Osteoblast (primary cell): ENCODE data around the gene ARID4B. TPM values are rescaled to one million over a fixed set of nuclear protein-coding genes. Genes with fewer than 3 reads are reported as not detected.

Experiments
- DNase-seq: peaks from one replicate; pipeline ENCODE4 v3.0.0; 2011; ENCODE audit warnings: low spot score, mixed read lengths; ENCODE audit not compliant: insufficient read length; ENCODE audit errors: missing footprints
- H2AFZ ChIP-seq: 2 replicates; pipeline ENCODE4 v1.6.0; 2011; ENCODE audit warnings: mild to moderate bottlenecking, low read length
- H3K27ac ChIP-seq: 2 replicates; pipeline ENCODE4 v1.5.1; 2011; ENCODE audit warnings: mild to moderate bottlenecking, low read depth, low read length, moderate library complexity
- H3K27me3 ChIP-seq: 2 replicates; pipeline ENCODE4 v1.6.0; 2012; ENCODE audit warnings: mild to moderate bottlenecking, control low read depth, inconsistent platforms, low read length, moderate library complexity; ENCODE audit not compliant: insufficient read depth
- H3K36me3 ChIP-seq: 2 replicates; pipeline ENCODE4 v1.5.1; 2011; ENCODE audit warnings: mild to moderate bottlenecking, low read length, control low read depth, moderate library complexity; ENCODE audit not compliant: insufficient read depth
- H3K4me1 ChIP-seq: 2 replicates; pipeline ENCODE4 v1.5.1; 2011; ENCODE audit warnings: mild to moderate bottlenecking, low read length, control low read depth, moderate library complexity; ENCODE audit not compliant: insufficient read depth
- H3K4me2 ChIP-seq: 2 replicates; pipeline ENCODE4 v1.6.0; 2011; ENCODE audit warnings: mild to moderate bottlenecking, low read length; ENCODE audit not compliant: insufficient read depth
- H3K4me3 ChIP-seq: fragments of 200-600 bp; sonication (generic); 3 replicates; pipeline ENCODE4 v1.5.1; 2012; ENCODE audit warnings: mild to moderate bottlenecking, low read length, inconsistent platforms; ENCODE audit not compliant: insufficient read depth
- H3K79me2 ChIP-seq: 2 replicates; pipeline ENCODE4 v1.6.0; 2012; ENCODE audit warnings: mild to moderate bottlenecking, low read length, control low read depth, inconsistent platforms; ENCODE audit not compliant: insufficient read depth
- H3K9me3 ChIP-seq: 2 replicates; pipeline ENCODE4 v1.5.1; 2011; ENCODE audit warnings: low read depth, low read length, control low read depth
- H4K20me1 ChIP-seq: 2 replicates; pipeline ENCODE4 v1.6.0; 2012; ENCODE audit warnings: mild to moderate bottlenecking, low read length, control low read depth; ENCODE audit not compliant: insufficient read depth
- total RNA-seq: library from RNA; depleted of rRNA; stranded (reverse); fragments of >200 nt; gene quantifications from 2 replicates; pipeline ENCODE4 v1.2.3, GENCODE V29; 2012
- TF ChIP-seq, protein P1 (sequence below): IDR thresholded peaks from 2 replicates; pipeline ENCODE4 v1.5.1; 2011; ENCODE audit warnings: mild to moderate bottlenecking, low read depth, low read length, moderate library complexity; ENCODE audit errors: extremely low read depth

The ARID4B gene
- total RNA-seq, 1 donor, result 33.7 TPM

DNA sequence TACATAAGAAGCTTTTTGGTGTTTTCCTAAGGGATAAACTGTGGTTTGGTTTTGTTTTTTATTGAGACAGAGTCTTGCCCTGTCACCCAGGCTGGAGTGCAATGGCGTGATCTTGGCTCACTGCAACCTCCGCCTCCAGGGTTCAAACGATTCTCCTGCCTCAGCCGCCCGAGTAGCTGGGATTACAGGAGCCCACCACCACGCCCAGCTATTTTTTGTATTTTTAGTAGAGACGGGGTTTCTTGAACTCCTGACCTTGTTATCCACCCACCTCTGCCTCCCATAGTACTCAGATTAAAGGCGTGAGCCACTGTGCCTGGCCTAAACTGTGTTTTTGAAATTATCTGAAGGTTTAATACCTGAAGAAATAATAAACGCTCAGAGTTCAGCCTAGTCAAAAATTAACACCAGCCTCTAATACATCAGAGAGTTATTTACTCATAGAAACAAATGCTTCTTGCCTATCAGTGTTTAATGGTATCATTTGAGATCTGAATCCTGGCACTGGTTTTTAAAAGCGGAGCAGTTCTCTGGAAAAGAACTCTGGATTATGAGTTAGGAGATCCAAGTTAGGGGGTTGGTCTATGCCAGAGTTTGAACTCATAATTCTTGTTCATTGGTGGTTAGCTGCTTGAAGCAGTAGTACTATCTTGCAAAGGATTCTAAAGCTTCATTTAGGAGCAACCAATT lies 28.7 kb downstream of the ARID4B start:
- H3K4me2 ChIP-seq, result no peak overlapping the region
- TF ChIP-seq, protein P1, sequence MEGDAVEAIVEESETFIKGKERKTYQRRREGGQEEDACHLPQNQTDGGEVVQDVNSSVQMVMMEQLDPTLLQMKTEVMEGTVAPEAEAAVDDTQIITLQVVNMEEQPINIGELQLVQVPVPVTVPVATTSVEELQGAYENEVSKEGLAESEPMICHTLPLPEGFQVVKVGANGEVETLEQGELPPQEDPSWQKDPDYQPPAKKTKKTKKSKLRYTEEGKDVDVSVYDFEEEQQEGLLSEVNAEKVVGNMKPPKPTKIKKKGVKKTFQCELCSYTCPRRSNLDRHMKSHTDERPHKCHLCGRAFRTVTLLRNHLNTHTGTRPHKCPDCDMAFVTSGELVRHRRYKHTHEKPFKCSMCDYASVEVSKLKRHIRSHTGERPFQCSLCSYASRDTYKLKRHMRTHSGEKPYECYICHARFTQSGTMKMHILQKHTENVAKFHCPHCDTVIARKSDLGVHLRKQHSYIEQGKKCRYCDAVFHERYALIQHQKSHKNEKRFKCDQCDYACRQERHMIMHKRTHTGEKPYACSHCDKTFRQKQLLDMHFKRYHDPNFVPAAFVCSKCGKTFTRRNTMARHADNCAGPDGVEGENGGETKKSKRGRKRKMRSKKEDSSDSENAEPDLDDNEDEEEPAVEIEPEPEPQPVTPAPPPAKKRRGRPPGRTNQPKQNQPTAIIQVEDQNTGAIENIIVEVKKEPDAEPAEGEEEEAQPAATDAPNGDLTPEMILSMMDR, result no peak
- DNase-seq, result no peak
- H3K9me3 ChIP-seq, result no peaks in the 10 kb centered on the region
- no peaks in the 10 kb centered on the region for H3K27me3 ChIP-seq
- peaks cover 51% of the 10 kb centered on the region for H4K20me1 ChIP-seq
- no peak overlapping the region for H2AFZ ChIP-seq
- H3K36me3 ChIP-seq, result no peaks in the 10 kb centered on the region
- H3K4me3 ChIP-seq, result no peak overlapping the region
- peaks cover 90% of the 10 kb centered on the region for H3K79me2 ChIP-seq
- no peak overlapping the region for H3K27ac ChIP-seq
- peaks cover 14% of the 10 kb centered on the region for H3K4me1 ChIP-seq

DNA sequence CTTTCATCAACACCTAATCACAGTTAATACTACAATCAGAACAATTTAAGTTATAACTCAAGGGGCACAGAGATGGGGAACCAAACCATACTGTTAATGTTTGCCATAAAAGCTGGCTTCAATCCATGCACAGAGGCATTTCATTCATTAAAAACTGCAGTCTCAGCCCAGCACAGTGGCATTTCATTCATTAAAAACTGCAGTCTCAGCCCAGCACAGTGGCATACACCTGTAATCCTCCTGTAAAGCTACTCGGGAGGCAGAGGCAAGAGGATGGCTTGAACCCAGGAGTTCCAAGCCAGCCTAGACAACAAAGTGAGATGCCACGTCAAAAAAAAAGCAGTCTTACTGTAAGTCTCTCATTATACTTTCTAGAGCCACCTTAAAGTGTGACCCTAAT lies 29.2 kb downstream of the ARID4B start:
- no peaks in the 10 kb centered on the region for H3K36me3 ChIP-seq
- H3K27me3 ChIP-seq, result no peaks in the 10 kb centered on the region
- H3K4me1 ChIP-seq, result peaks cover 14% of the 10 kb centered on the region
- no peak overlapping the region for H3K4me3 ChIP-seq
- H3K9me3 ChIP-seq, result no peaks in the 10 kb centered on the region
- peaks cover 49% of the 10 kb centered on the region for H4K20me1 ChIP-seq
- peaks cover 89% of the 10 kb centered on the region for H3K79me2 ChIP-seq
- TF ChIP-seq, protein P1, result no peak
- H3K27ac ChIP-seq, result no peak overlapping the region
- H2AFZ ChIP-seq, result no peak overlapping the region
- no peak for DNase-seq
- H3K4me2 ChIP-seq, result no peak overlapping the region

DNA sequence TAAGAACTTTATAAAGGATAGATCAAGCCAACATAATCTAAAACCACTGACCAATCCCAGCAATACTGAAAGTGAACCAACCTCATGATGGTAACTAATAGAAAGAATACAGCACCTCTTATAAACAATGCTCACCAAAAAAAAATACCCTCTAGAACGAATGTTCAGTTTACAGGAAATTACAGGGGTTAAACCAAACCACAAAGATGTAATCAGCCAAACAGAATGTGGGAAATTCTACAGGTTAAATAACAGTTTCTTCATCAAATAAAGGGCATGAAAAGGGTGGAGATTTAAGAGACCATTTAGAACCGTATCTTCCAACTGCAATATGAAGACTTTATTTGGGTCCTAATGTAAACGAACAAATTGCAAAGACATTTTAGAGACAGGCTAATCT lies 30.4 kb downstream of the ARID4B start:
- Histone ChIP-seq H3K4me2 (no peak overlapping the region), H3K4me3 (no peak overlapping the region), H3K27ac (no peak overlapping the region), H3K4me1 (peaks cover 14% of the 10 kb centered on the region), H3K79me2 (peaks cover 90% of the 10 kb centered on the region), H3K9me3 (no peaks in the 10 kb centered on the region), H3K36me3 (no peaks in the 10 kb centered on the region), H4K20me1 (peaks cover 52% of the 10 kb centered on the region), H2AFZ (no peak overlapping the region), H3K27me3 (no peaks in the 10 kb centered on the region)
- TF ChIP-seq, protein P1, result no peak
- no peak for DNase-seq

DNA sequence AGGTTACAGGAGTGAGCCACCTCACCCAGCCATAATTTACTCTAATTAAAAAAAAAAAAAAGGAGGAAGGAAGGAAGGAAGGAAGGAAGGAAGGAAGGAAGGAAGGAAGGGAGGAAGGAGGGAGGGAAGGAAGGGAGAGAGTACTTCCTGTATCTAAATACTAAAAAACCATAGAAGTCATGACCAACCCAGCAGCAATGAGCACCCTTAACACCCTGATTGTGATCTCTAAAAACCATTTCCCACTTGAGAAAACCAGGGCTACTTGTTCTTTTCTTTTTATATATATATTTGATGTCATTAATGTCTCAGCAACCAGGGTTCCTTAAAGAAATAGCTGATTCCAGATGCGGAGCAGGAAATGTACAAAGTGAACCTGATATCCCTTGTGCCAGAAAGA lies 31.2 kb downstream of the ARID4B start:
- H3K9me3 ChIP-seq, result no peaks in the 10 kb centered on the region
- no peak overlapping the region for H2AFZ ChIP-seq
- H3K36me3 ChIP-seq, result no peaks in the 10 kb centered on the region
- H3K4me1 ChIP-seq, result peaks cover 14% of the 10 kb centered on the region
- H3K79me2 ChIP-seq, result peaks cover 89% of the 10 kb centered on the region
- DNase-seq, result no peak
- no peak overlapping the region for H3K4me2 ChIP-seq
- H3K27ac ChIP-seq, result peak overlapping the region; percentile 80
- TF ChIP-seq, protein P1, result no peak
- H3K4me3 ChIP-seq, result no peak overlapping the region
- H4K20me1 ChIP-seq, result peaks cover 55% of the 10 kb centered on the region
- no peaks in the 10 kb centered on the region for H3K27me3 ChIP-seq
